Smooth muscle cell (in vitro differentiated cells): ENCODE data around the gene PRSS27. TPM values are rescaled to one million over a fixed set of nuclear protein-coding genes. Genes with fewer than 3 reads are reported as not detected.
"Not testable (repeated sequence)": the region's sequence is repeated elsewhere in the genome, so short reads cannot be mapped to it uniquely, and the experiment has no call there.

Experiments
- DNase-seq: peaks from one replicate; lab custom pipeline; 2025; ENCODE audit not compliant: unreplicated experiment; lab: John Stamatoyannopoulos, UW
- H2AFZ ChIP-seq: fragments of 200-600 bp; sonication (generic); 2 replicates; pipeline ENCODE4 v1.6.0; 2016; ENCODE audit warnings: antibody characterized with exemption, low read depth, mild to moderate bottlenecking
- H3F3A ChIP-seq: fragments of 200-600 bp; sonication (generic); 2 replicates; pipeline ENCODE4 v1.6.0; 2017; ENCODE audit warnings: antibody characterized with exemption, low read depth
- H3K27ac ChIP-seq: fragments of 200-600 bp; sonication (generic); 2 replicates; pipeline ENCODE4 v1.5.1; 2016; ENCODE audit warnings: low read depth, mild to moderate bottlenecking
- H3K27me3 ChIP-seq: fragments of 200-600 bp; sonication (generic); 2 replicates; pipeline ENCODE4 v1.6.1; 2016; ENCODE audit warnings: low read depth, mild to moderate bottlenecking
- H3K36me3 ChIP-seq: fragments of 200-600 bp; sonication (generic); 2 replicates; pipeline ENCODE4 v1.5.1; 2016; ENCODE audit warnings: low read depth
- H3K4me1 ChIP-seq: fragments of 200-600 bp; sonication (generic); 2 replicates; pipeline ENCODE4 v1.5.1; 2016; ENCODE audit warnings: low read depth
- H3K4me2 ChIP-seq: fragments of 200-600 bp; sonication (generic); 2 replicates; pipeline ENCODE4 v1.6.0; 2016; ENCODE audit warnings: mild to moderate bottlenecking
- H3K4me3 ChIP-seq: fragments of 200-600 bp; sonication (generic); 2 replicates; pipeline ENCODE4 v1.5.1; 2016; ENCODE audit warnings: mild to moderate bottlenecking
- H3K79me2 ChIP-seq: fragments of 200-600 bp; sonication (generic); 2 replicates; pipeline ENCODE4 v1.6.0; 2016; ENCODE audit warnings: low read depth, mild to moderate bottlenecking
- H3K9ac ChIP-seq: fragments of 200-600 bp; sonication (generic); 2 replicates; pipeline ENCODE4 v1.6.0; 2016; ENCODE audit warnings: low read depth
- H3K9me3 ChIP-seq: fragments of 200-600 bp; sonication (generic); replicated peaks from 2 replicates; pipeline ENCODE4 v1.5.1; 2016; ENCODE audit warnings: low read depth
- H4K20me1 ChIP-seq: fragments of 200-600 bp; sonication (generic); 2 replicates; pipeline ENCODE4 v1.6.0; 2016; ENCODE audit warnings: low read depth
- CTCF ChIP-seq: fragments of 200-600 bp; sonication (generic); IDR thresholded peaks from 2 replicates; pipeline ENCODE4 v1.5.1; 2017; ENCODE audit warnings: borderline replicate concordance, mild to moderate bottlenecking, antibody characterized with exemption; ENCODE audit not compliant: insufficient read depth, poor library complexity, severe bottlenecking
- WGBS: methylation state at CpG from one replicate; pipeline ENCODE4 v1.1.7; 2016; ENCODE audit warnings: low lambda C conversion rate; 5-methylcytosine and 5-hydroxymethylcytosine counted together
- polyA plus RNA-seq: library from polyadenylated mRNA; unstranded; fragments of >200 nt; fragmentation: Nextera tagmentation; extraction: Ambion mirVana; gene quantifications from 2 replicates; pipeline ENCODE4 v1.2.1, GENCODE V29; 2016
- total RNA-seq: library from RNA; depleted of rRNA; stranded (reverse); fragments of >200 nt; gene quantifications from 2 replicates; pipeline ENCODE4 v1.2.3, GENCODE V29; 2014

The PRSS27 gene
- total and polyA plus RNA-seq, 2 experiments from 2014 or later: 0.63 to 3.3 TPM

DNA sequence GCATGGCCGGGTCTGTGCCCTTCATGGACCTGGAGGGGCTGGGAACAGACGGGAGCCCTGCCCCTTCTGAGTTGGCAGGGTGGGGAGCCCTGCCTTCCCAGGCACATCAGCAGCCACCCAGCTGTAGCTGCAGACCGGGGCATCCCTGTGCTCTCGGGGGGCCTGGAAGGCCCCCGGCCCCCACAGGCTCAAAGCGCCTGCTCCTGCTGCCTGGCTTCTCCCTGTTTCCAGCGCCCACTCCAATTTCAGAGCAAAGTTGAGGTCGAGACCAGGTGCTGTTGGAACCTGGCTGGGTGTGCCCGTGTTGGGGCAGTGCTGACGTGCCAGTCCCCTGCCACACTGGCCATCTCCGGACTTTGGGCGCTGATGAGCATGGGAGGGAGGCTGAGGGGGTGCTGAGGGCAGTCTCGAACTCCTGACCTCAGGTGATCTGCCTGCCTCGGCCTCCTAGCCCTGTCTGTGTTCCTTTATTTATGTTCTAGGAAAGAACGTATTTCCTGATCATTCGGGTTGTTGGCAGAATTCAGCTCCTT is 4.9 kb upstream of the PRSS27 start:
- TF ChIP-seq CTCF: no peak
- 90% methylated on average over 16 of the region's 16 CpGs for WGBS
- Histone ChIP-seq H3K9ac (no peak overlapping the region), H3K9me3 (no peaks in the 10 kb centered on the region), H3K27ac (no peak overlapping the region), H4K20me1 (no peaks in the 10 kb centered on the region), H3K36me3 (no peaks in the 10 kb centered on the region), H3K27me3 (no peaks in the 10 kb centered on the region), H2AFZ (no peak overlapping the region), H3K79me2 (no peaks in the 10 kb centered on the region), H3K4me2 (no peak overlapping the region), H3K4me3 (no peak overlapping the region), H3F3A (no peaks in the 10 kb centered on the region), H3K4me1 (no peaks in the 10 kb centered on the region)
- DNase-seq: no peak

DNA sequence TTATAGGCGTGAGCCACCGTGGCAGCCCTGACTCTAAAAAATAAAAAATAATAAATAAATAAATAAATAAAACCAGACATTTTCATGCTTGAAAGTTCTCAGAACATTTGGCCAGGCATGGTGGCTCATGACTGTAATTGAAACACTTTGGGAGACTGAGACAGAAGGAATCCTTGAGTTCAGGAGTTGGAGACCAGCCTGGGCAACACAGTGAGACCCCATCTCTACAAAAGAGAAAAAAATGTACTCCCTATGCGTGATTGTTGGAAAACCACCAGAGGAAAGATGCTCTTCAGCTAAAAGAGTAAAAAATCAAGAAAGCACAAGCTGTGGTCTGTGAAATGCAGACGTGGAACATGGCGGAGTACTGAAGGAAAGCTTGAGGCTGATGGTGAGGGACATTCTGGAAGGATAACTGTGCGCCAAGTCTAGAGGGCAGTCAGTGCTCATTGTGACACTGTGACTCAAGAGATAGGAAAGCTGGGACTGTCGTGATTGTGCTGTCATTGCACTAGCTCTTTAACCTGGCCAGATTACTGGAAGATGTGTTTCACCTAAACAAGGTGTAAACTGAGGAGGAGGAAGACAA is 4.2 kb upstream of the PRSS27 start:
- Histone ChIP-seq H3K4me2 (no peak overlapping the region), H3K9ac (no peak overlapping the region), H3K36me3 (no peaks in the 10 kb centered on the region), H3K27ac (no peak overlapping the region), H3K9me3 (no peaks in the 10 kb centered on the region), H3K79me2 (no peaks in the 10 kb centered on the region), H3F3A (no peaks in the 10 kb centered on the region), H4K20me1 (no peaks in the 10 kb centered on the region), H3K27me3 (no peaks in the 10 kb centered on the region), H3K4me1 (no peaks in the 10 kb centered on the region), H3K4me3 (no peak overlapping the region), H2AFZ (no peak overlapping the region)
- 86% methylated on average over 7 of the region's 7 CpGs for WGBS
- no peak for DNase-seq
- TF ChIP-seq CTCF: no peak

DNA sequence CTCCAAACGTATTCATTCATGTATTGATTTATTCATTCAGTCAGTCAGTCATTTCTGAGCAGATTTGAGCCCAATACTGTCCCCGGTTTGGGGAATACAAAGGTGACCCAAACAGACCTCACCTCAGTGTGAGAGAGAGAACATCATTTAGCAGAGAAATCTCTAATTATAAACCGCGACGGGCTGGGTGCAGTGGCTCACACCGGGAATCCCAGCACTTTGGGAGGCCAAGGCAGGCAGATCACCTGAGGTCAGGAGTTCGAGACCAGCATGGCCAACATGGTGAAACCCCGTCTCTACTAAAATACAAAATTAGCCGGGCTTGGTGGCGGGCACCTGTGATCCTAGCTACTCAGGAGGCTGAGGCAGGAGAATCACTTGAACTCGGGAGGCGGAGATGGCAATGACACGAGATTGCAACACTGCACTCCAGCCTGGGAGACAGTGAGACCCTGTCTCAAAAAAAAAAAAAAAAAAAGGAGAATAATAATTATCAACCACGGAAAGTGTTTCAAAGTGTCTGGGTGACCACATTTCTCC is 1.7 kb upstream of the PRSS27 start:
- not testable (repeated sequence) for H3K36me3 ChIP-seq, H3K27ac ChIP-seq, DNase-seq, H3K79me2 ChIP-seq, H3K4me1 ChIP-seq, H3K27me3 ChIP-seq, H4K20me1 ChIP-seq, H3F3A ChIP-seq, H2AFZ ChIP-seq, H3K9me3 ChIP-seq, H3K9ac ChIP-seq
- WGBS: 62% methylated on average over 13 of the region's 14 CpGs
- Histone ChIP-seq H3K4me2 (peak overlapping the region; percentile 95), H3K4me3 (peak overlapping the region; percentile 82)

GRCh38 chr16:2720719-2721633 is 952 bp upstream of the PRSS27 start:
- Histone ChIP-seq H3F3A (no peaks in the 10 kb centered on the region), H3K27ac (peak overlapping the region; percentile 52), H3K9me3 (no peaks in the 10 kb centered on the region), H2AFZ (peak overlapping the region; percentile 77), H3K4me3 (peak overlapping the region; percentile 82), H3K79me2 (no peaks in the 10 kb centered on the region), H3K36me3 (no peaks in the 10 kb centered on the region), H3K4me2 (peak overlapping the region; percentile 95), H3K27me3 (no peaks in the 10 kb centered on the region), H4K20me1 (peaks cover 2% of the 10 kb centered on the region), H3K9ac (peak overlapping the region; percentile 70), H3K4me1 (no peaks in the 10 kb centered on the region)
- 2% methylated on average over 25 of the region's 99 CpGs for WGBS
- peak; percentile 87 for DNase-seq
- TF ChIP-seq CTCF: peak; percentile 66
